Activated CD4-positive, alpha-beta T cell treated with anti-CD3 and anti-CD28 coated beads for 24 hours (primary cell): ENCODE data around the gene RAB25.

Experiments
- DNase-seq, 2 donors: peaks; one replicate each; pipeline ENCODE4 v3.0.0-alpha.2; 2020; ENCODE audit warnings: low read depth in 2 of 2

Gene RAB25

DNA sequence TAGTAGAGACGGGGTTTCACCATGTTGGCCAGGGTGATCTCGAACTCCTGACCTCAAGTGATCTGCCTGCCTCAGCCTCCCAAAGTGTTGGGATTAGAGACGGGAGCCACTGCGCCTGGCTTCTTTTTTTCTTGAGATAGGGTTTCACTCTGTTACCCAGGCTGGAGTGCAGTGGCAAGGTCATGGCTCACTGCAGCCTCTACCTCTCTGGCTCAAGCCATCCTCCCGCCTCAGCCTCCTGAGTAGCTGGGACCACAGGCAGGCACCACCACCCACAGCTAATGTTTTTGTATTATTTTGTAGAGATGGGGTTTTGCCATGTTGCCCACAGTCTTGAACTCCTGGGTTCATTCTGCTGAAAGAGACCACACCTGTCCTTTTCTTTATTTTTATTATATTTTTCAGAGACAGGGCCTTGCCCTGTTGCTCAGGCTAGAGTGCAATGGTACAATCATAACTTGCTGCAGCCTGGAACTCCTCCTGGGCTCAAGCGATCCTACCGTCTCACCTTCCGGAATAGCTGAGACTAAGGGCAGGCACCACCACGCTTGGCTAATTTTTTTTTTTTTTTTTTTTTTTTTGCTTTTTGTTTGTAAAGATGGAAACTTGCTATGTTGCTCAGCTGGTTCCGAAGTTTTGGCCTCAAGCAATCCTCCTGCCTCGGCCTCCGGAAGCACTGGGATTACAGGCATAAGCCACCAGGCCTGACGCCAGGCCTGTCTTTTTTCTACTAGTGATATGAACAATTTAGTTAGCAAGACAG, 56.6 kb downstream of the RAB25 start:
- no peak for DNase-seq

DNA sequence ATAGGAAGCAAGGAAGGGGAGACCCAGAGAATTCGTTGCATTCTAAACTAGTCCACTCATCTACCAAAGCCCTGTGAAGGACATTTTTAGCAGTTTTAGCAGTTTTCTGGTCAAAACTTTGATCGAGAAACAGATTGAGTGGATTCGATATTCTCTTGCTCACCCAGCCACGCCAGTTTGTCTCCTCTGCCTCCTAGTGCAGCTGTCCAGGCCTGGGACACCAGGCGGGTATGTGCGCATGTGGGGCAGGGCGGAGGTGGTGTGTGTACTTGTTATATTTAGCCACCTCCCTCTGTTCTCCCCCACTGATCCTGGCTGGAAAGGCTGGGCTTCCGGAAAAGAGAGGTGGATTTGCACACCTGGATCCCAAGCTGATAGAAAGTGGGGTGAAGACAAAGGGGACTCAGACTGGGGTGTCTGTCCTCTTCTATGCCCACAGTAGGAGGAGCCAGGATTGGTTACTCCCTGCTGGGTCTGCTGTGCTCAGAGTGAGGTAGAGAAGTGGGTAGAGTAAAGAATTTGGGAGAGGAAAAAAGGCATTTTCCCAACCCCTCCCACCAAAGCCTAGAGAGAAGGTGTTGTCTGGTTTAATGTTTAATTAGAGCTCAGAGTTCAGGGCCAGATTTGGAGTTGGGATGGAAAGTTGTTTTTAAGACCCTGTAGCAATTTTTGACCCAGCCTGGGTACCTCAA, 57.4 kb downstream of the RAB25 start:
- DNase-seq: no peak

DNA sequence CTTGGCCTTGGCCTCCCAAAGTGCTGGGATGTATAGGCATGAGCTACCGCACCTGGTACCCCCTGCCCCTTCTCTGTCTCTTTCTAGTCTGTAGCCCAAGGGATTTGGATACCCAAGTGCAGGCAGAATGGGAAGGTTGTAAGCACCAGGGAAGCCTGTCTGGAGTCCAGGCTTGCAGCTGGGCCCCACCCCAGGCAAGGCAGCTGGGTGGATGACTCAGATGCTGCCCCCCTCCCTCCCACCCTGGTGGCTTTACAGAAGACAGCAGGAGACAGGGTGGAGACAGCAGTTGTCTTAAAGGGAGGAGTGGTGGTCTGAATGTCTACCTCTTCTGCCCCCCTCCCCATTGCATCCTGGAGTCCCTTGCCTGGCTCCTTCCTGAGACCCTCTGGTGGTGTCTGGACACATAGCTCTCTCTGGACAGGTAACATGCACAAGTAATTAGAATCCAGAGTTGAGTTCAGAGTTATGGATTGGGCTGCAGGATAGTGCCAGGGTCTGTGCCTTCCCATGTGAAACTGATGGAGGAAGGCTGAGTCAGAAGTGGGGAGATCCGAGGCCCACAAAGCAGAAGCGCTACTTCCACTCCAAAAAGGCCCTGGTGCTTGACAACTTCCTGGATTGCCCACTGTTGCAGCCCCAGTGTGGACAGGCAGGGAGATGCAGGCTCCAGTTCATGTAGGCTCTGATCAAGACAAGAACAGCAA, 58.7 kb downstream of the RAB25 start:
- no peak for DNase-seq
